Measurements from ENCODE around the gene SEM1. TPM values are rescaled to one million over a fixed set of nuclear protein-coding genes. Genes with fewer than 3 reads are reported as not detected.

SEM1 gene
- polyA plus RNA-seq, 1 donor from 2014 or later: 49.2 TPM

GRCh38 chr7:96667026-96667425 is 42.6 kb downstream of the SEM1 start:
- Histone ChIP-seq H3K9me3 (ENCODE audit: low read length) (no peaks in the 10 kb centered on the region), H4K20me1 (ENCODE audit: insufficient read depth) (no peaks in the 10 kb centered on the region), H3K4me3 (ENCODE audit: low read length) (no peak overlapping the region), H3K79me2 (replicated peaks; ENCODE audit: insufficient read depth, low read length) (no peaks in the 10 kb centered on the region), H3F3A (ENCODE audit: insufficient read depth, low read length, poor library complexity, severe bottlenecking) (no peaks in the 10 kb centered on the region), H3K27me3 (ENCODE audit: insufficient read depth, low read depth, low read length) (no peaks in the 10 kb centered on the region), H3K4me2 (ENCODE audit: low read length) (no peak overlapping the region), H2AFZ (ENCODE audit: low read depth, low read length) (no peak overlapping the region), H3K9ac (ENCODE audit: low read length) (no peak overlapping the region), H3K9me2 (ENCODE audit: insufficient read depth, low read length) (no peaks in the 10 kb centered on the region), H3K27ac (ENCODE audit: low read length) (no peak overlapping the region), H3K36me3 (ENCODE audit: insufficient read depth, low read length) (no peaks in the 10 kb centered on the region)
- TF ChIP-seq CTCF (IDR thresholded peaks at IDR 0.05; ENCODE audit: poor library complexity, severe bottlenecking): no peak
- no peak for TF ChIP-seq REST (IDR thresholded peaks at IDR 0.05; ENCODE audit: borderline replicate concordance)
- TF ChIP-seq POLR2AphosphoS5 (IDR thresholded peaks at IDR 0.05): no peak
- no peak for TF ChIP-seq EZH2 (IDR thresholded peaks at IDR 0.05; ENCODE audit: borderline replicate concordance, insufficient read depth, low read length, poor library complexity, severe bottlenecking)
- no peak for TF ChIP-seq MXI1 (conservative IDR thresholded peaks at IDR 0.05; ENCODE audit: poor library complexity, severe bottlenecking)
- no peak for TF ChIP-seq TAF1 (IDR thresholded peaks at IDR 0.05; ENCODE audit: low read depth)
- no peak for TF ChIP-seq EP300 (conservative IDR thresholded peaks at IDR 0.05; ENCODE audit: poor library complexity, severe bottlenecking)
- TF ChIP-seq RAD21 (conservative IDR thresholded peaks at IDR 0.05): no peak
- no peak for TF ChIP-seq SMC3 (conservative IDR thresholded peaks at IDR 0.05; ENCODE audit: poor library complexity)

- Histone ChIP-seq H3K9me2 (ENCODE audit: insufficient read depth, low read length) (no peaks in the 10 kb centered on the region), H3K9me3 (ENCODE audit: low read length) (no peaks in the 10 kb centered on the region), H3K27ac (ENCODE audit: low read length) (no peak overlapping the region), H3K9ac (ENCODE audit: low read length) (no peak overlapping the region), H3K4me3 (ENCODE audit: low read length) (no peak overlapping the region), H3K36me3 (ENCODE audit: insufficient read depth, low read length) (no peaks in the 10 kb centered on the region), H3F3A (ENCODE audit: insufficient read depth, low read length, poor library complexity, severe bottlenecking) (no peaks in the 10 kb centered on the region), H3K4me2 (ENCODE audit: low read length) (no peak overlapping the region), H3K79me2 (replicated peaks; ENCODE audit: insufficient read depth, low read length) (no peaks in the 10 kb centered on the region), H3K27me3 (ENCODE audit: insufficient read depth, low read depth, low read length) (no peaks in the 10 kb centered on the region), H4K20me1 (ENCODE audit: insufficient read depth) (no peaks in the 10 kb centered on the region), H2AFZ (ENCODE audit: low read depth, low read length) (no peak overlapping the region)
- TF ChIP-seq RAD21 (conservative IDR thresholded peaks at IDR 0.05): no peak
- no peak for TF ChIP-seq TAF1 (IDR thresholded peaks at IDR 0.05; ENCODE audit: low read depth)
- TF ChIP-seq CTCF (IDR thresholded peaks at IDR 0.05; ENCODE audit: poor library complexity, severe bottlenecking): no peak
- TF ChIP-seq POLR2AphosphoS5 (IDR thresholded peaks at IDR 0.05): no peak
- TF ChIP-seq EZH2 (IDR thresholded peaks at IDR 0.05; ENCODE audit: borderline replicate concordance, insufficient read depth, low read length, poor library complexity, severe bottlenecking): no peak
These were observed 44.0 kb downstream of the SEM1 start for GRCh38 chr7:96665689-96666088.

Measured in neural cell (in vitro differentiated cells).